GM18951 (cell line): Measurements from ENCODE around the gene FBXO28.
A peak's percentile ranks its signal among the peaks of the same experiment; 100 is the strongest.

ENCODE experiments used
- POLR2A ChIP-seq: IDR thresholded peaks from 4 replicates; pipeline ENCODE4 v1.6.1; 2011; ENCODE audit warnings: mild to moderate bottlenecking; ENCODE audit not compliant: insufficient read length, insufficient read depth; ENCODE audit errors: extremely low read depth
- in situ Hi-C: fragments of 300-500 bp; cut with MboI; formaldehyde crosslinking; loops from one replicate; pipeline ENCODE4 v1.12.0; 2022; ENCODE audit warnings: low sequenced_read_pairs, mixed read lengths, inconsistent platforms; ENCODE audit not compliant: unreplicated experiment

The FBXO28 gene

DNA sequence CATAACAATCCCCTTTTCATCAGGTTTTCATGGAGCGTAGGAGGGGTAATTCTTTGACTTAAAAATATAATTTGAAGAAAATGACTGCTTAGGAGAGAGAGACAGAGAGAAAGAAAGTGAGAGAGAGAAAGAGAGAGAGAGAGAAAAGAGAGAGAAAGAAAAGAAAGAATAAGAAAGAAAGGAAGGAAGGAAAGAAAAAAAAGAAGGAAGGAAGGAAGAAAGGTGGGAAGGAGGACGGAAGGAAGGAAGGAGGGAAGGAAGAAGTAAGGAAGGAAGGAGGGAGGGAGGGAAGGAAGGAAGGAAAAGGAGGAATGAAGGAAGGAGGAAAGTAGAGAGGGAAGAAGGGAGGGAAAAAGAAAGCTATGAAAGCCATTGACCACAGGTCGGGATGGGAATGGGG lies 58.3 kb downstream of the FBXO28 start:
- TF ChIP-seq POLR2A, result no peak
- in situ Hi-C loops, result no loop called here

DNA sequence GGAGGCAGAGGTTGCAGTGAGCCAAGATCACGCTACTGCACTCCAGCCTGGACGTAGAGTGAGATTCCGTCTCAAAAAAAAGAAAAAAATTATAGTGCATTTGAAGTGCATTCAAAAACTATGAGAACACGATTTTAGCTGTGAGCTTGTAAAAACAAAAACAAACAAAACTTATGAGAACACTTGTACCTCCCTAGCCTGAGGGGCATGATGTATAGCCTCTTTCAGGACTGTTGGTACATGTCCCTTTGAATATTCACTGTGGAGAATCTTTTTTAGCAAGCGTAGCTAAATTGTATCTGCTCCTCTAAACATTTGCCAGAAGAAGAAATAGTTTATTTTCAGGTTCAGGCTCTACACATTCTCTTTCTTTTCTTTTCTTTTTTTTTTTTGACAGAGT lies 59.6 kb downstream of the FBXO28 start:
- TF ChIP-seq POLR2A, result no peak
- in situ Hi-C loops, result no loop called here

DNA sequence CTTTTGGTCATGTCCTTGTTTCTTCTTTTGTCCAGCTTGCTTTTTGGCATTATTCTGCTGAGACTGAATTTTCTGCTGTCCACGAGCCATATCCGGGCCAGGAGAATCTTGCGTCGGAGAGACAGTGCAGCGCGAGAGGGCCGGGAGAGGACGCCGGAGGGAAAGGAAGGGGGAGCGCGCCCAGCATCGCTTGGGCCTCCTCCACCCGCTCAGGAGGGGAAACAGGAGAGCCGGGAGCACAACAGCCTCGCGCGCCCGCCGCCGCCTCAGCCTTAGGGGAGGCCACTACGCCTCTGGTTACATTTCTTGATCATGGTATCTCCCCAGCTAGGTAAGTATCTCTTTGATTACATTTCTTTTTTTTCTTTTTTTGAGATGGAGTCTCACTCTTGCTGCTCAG lies 61.7 kb downstream of the FBXO28 start:
- no peak for TF ChIP-seq POLR2A
- in situ Hi-C loops, result no loop called here

DNA sequence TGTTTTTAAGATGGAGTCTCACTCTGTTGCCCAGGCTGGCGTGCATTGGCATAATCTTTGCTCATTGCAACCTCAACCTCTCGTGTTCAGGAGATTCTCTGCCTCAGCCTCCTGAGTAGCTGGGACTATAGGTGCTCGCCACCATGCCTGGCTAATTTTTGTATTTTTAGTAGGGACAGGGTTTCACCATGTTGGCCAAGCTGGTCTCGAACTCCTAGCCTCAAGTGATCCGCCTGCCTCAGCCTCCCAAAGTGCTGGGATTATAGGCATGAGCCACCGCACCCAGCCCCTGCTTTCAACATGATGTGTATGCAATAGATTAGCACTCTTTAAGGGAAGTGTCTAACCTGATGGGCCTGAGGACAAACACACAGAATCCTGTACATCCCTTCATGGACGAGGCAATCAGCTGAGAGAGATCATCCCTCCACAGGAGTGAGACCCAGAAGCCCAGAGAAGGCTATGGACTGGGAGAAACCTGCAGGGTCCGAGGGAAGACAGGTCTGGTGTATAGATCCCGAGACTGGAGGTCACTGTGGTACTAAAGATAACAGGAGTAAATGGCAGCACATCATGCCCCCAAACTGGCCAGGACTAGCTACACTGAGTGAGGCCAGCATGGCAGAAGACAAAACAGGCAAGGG lies 63.6 kb downstream of the FBXO28 start:
- no peak for TF ChIP-seq POLR2A
- in situ Hi-C loops, result no loop called here

DNA sequence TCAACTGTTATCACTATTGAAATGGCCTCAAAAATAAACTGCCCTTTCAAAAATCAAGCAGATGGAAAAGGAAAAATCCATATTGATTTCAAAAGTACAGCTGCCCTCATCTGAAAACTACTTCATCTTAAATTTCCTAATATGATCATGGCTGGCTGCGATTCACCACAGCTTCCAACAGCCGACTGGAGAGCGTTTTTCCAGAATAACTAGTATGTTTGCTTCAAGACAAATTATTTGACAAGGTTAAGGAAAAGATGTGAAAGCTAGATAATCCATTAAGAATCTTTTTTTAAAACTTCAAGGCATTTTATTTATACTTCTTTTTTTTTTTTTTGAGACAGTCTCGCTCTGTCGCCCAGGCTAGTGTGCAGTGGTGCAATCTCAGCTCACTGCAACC lies 65.0 kb downstream of the FBXO28 start:
- in situ Hi-C loops, result no loop called here
- TF ChIP-seq POLR2A, result no peak

DNA sequence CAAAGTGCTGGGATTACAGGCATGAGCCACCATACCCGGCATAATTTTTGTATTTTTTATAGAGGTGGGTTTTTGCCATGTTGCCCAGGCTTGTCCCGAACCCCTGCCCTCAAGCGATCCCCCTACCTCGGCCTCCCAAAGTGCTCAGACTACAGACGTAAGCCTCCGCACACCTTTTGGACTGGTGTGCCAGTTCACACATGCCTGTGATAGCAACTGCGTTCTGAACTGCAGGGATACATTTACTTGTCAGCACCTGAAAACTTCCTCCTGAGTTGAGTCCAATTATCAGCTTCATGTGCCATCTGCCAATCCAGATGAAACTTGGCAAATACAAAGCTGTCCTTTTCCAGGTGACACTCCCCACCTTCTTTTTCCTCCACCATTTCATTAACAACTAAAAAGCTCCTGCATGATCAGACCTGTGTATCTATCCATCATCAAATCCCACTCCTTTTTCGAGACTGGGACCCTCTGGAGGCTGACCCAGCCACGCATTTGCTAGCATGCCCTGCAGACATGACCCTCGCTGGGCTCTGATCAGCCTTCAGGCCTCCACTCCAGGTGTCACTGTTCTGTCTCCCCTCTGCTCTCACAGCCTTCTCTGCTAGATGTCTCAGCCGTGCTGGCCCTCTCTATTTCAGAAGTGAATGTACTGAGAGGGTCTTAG lies 67.0 kb downstream of the FBXO28 start:
- no peak for TF ChIP-seq POLR2A
- in situ Hi-C loops, result no loop called here

DNA sequence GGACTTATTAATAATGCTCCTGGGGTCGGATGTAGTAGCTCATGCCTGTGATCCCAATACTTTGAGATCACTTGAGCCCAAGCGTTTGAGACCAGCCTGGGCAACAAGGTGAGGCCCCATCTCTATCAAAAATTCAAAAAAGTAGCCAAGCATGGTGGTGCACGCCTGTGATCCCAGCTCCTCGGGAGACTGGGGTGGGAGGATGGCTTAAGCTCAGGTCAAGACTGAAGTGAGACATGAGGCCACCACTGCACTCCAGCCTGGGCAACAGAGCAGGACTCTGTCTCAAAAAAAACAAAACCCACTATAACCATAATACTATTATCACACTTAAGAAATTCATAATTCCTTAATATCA lies 67.5 kb downstream of the FBXO28 start:
- in situ Hi-C loops, result no loop called here
- TF ChIP-seq POLR2A, result no peak

DNA sequence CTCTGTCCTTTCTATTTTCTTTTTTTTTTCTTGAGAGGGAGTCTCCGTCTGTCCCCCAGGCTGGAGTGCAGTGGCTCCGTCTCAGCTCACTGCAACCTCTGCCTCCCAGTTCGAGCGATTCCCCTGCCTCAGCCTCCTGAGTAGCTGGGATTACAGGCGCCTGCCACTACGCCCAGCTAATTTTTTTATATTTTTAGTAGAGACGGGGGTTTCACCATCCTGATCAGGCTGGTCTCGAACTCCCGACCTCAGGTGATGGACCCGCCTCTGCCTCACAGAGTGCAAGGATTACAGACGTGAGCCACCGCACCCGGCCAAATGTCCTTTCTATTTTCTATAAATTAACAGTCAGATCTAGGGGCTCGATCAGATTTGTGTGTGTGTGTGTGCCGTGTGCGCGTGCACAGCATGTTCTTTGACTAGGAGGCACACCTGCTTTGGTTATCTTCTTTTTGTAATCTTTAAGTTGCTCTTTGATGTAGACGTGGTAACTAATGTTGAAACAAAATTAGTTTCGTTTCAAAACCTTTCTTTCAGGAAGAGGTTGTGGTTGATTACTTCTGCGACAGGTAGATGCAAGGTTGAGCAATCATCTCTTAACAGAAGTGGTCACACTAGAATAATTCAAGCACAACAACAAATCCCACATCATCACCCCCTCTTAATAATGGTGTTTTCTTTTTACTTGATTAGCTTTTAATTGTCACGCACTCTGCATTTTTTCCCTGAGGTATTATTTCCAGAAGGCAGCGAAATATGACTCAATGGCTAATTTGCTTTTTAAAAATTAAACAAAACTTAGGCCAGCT lies 68.3 kb downstream of the FBXO28 start:
- no peak for TF ChIP-seq POLR2A

DNA sequence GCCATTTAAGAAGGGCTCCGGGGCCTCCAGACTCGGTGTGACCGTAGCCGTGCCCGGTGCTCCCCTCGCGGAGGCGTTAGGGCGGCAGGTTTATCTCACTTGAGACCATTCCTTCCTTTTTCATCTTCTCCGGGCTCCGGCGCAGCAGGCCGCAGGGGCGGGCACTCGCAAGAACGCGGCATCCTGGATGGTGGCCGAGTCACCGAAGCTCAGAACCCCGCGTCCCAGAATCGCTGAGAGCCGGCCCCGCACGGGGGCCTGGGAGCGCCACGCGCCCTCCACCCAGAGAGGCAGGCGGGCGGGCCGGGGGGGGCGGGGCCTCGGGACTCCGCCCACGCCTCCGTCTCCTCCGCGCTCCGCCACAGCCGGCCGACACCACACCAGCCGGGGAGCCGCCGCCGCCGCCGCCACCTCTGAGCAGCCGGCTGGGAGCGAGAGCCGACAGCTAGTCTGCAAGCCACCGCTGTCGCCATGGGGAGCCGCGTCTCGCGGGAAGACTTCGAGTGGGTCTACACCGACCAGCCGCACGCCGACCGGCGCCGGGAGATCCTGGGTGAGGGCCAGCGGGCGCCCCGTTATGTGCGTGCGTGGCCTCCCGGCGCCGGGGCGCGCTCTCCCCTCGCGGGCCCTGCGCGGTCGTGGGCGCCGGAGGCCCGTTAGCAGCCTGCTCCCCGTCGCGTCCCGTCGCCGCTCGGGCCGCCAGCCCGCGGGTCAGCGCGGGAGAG lies 69.1 kb downstream of the FBXO28 start, which contains the start of gene DEGS1:
TSS of gene DEGS1 (plus strand) at position 375 of the 725 bp plus-strand sequence. CDS start at position 472, 97 bp downstream.
- in situ Hi-C loops, result no loop called here
- TF ChIP-seq POLR2A, result peak; percentile 79

More for the DNA sequence above, 68.3 kb downstream of the FBXO28 start:
- in situ Hi-C loops, result no loop called here

DNA sequence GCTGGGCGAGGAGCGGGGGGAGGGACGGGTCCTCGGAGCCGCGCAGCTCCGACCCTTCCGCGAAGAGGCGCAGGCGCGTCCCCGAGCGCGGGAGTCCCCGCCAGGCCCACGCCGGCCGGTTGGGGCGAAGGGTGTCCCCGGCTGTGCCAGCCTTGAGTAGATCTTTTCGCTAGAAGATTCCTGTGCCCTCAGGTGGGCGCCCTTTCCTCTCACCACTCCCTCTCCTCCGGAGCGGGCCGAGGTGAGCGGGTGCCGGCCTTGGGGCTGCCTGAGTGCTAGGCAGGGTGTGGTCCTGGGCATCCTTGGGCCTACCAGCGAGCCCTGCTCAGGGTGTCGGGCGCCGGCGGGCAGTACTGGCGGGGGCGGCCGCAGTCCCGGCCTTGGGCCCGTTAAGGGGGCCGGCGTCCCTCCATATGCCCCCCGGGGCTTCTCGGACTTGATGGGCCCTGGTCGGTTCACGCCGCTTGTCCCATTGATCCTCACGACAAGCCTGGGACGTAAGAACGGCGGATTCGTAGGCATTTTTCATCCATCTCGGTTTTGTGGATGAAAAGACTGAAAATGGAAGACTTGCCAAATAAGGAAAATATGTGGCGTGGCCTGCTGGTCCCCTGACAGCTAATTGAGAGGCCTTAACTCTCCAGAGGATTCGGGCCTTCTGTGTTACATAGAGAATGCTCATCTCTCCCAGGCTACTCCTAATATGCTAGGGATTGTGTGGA lies 69.8 kb downstream of the FBXO28 start:
- no peak for TF ChIP-seq POLR2A
- in situ Hi-C loops, result no loop called here

DNA sequence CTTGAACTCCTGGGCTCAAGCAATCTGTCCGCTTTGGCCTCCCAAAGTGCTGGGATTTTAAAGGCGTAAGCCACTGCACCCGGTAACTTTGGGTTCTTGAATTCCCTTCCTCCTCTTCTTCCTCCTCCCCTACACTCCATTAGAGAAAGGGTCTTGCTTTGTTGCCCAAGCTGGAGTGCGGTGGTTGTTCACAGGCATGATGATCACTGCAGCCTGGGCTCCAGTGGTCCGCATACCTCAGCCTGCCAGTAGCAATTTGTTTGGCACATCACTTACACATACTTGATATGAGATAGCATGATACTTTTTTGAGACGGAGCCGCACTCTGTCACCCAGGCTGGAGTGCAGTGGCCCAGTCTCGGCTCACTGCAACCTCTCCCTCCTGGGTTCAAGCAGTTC lies 71.3 kb downstream of the FBXO28 start:
- in situ Hi-C loops, result no loop called here

DNA sequence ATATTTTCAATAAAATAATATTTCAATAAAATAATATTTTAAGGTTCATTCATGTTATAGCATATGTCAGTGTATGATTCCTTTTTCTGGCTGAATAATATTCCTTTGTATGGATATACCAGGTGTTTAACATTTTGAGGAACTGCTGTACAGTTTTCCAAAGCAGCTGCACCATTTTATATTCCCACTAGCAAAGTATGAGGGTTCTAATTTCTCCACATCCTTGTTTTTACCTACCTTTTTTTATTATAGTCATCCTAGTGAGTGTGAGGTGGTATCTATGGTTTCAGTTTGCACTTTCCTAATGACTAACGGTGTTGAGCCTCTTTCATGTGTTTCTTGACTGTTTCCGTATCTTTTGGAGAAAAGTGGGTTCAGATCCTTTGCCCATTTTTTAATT lies 74.4 kb downstream of the FBXO28 start:
- no peak for TF ChIP-seq POLR2A
- in situ Hi-C loops, result no loop called here

More for the DNA sequence above, 71.3 kb downstream of the FBXO28 start:
- no peak for TF ChIP-seq POLR2A
